Tibial artery (tissue), 4 donors: ENCODE results near the gene APOA4.

Experiments used
- DNase-seq, 2 donors: peaks; one replicate each; pipeline ENCODE4 v3.0.0-alpha.2; 2019
- H3K27ac ChIP-seq, 2 donors: fragments of 200-600 bp; sonication (generic) in 1 of 2; 1 replicate in 1 of 2; 2 replicates in 1 of 2; pipeline ENCODE4 v1.5.1; 2018 to 2019; ENCODE audit warnings: mild to moderate bottlenecking in 1 of 2
- H3K27me3 ChIP-seq, 2 donors: fragments of 200-600 bp; sonication (generic) in 1 of 2; one replicate each; pipeline versions ENCODE4 v1.5.1 to v1.6.0; 2016 to 2019
- H3K36me3 ChIP-seq, 3 donors: fragments of 200-600 bp; sonication (generic) in 2 of 3; one replicate each; pipeline ENCODE4 v1.5.1; 2016 to 2019; ENCODE audit warnings: mild to moderate bottlenecking in 2 of 3
- H3K4me1 ChIP-seq, 4 donors: fragments of 200-600 bp; sonication (generic) in 2 of 4; 1 replicate in 3 of 4; 2 replicates in 1 of 4; pipeline ENCODE4 v1.5.1; 2016 to 2019
- H3K4me3 ChIP-seq, 2 donors: fragments of 200-600 bp; sonication (generic) in 1 of 2; 1 replicate in 1 of 2; 2 replicates in 1 of 2; pipeline ENCODE4 v1.5.1; 2018 to 2019; ENCODE audit warnings: mild to moderate bottlenecking in 2 of 2
- H3K9me3 ChIP-seq, 3 donors: fragments of 200-600 bp; sonication (generic) in 1 of 3; one replicate each; pipeline ENCODE4 v1.5.1; 2016 to 2019
- intact Hi-C: fragments of 100-400 bp; cut with DNase I; formaldehyde crosslinking; loops from one replicate; pipeline ENCODE4 v1.15.0; 2023; ENCODE audit warnings: low total_unique reads
- TF ChIP-seq, protein P1 (sequence below), 2 experiments: fragments of 200-600 bp in 1 of 2; fragments of 450-650 bp in 1 of 2; IDR thresholded peaks; one replicate each; pipeline ENCODE4 v1.5.1; 2017 to 2019; ENCODE audit warnings: antibody characterized with exemption in 2 of 2, mild to moderate bottlenecking in 1 of 2, moderate library complexity in 1 of 2

The APOA4 gene

DNA sequence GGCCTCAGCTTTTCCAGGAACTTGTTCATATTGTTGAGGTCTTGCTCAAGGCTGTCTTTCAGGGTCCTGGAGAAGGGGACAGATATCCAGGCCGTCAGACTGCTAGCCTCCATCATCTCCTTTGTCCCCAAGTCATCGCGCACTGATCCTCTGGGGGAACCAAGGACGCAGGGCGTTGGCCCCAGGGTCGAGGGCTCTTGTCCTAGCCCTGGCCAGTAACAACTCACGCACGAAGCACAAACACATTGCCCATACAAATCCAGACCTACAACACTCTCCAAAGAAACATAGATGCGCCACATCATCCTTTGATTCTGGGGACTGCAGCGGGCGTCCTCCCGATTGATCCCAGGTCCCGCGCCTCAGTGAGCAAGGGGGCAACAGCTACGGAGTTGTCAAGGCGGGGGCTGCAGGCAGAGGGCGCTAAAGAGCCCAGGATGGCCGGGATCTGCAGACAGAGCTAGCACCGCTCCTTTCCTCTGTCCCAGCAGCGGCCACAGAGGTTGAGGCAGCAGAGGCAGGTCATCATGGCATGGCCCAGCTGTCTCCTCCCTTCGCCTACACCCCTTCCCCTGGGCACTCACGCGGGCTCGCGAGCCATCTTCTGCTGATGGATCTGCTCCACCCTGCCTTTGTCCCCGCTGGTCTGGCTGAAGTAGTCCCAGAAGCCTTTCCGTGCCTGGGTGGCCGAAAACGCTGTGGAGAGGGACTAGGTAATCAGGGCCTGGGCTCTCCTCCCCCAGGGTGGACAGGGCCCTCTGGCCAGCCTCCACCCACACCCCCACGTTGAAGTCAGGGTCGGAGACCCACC, 31.9 kb downstream of the APOA4 start:
- intact Hi-C loops = loop anchor here (5.0 kb wide), 2 partner anchors 46 to 316 kb away; partner anchors contain the start of gene APOA1
- Histone ChIP-seq H3K27me3 (peaks cover 0 to 3% of the 10 kb centered on the region in 2 donors), H3K36me3 (peaks cover under 1 to 5% (median 4%) of the 10 kb centered on the region in 3 donors), H3K9me3 (no peaks in the 10 kb centered on the region), H3K4me3 (no peak overlapping the region), H3K27ac (no peak overlapping the region), H3K4me1 (peaks cover 0 to 32% (median 21%) of the 10 kb centered on the region in 4 donors)
- peak; percentile 64 to 84 for DNase-seq
- TF ChIP-seq, protein P1, sequence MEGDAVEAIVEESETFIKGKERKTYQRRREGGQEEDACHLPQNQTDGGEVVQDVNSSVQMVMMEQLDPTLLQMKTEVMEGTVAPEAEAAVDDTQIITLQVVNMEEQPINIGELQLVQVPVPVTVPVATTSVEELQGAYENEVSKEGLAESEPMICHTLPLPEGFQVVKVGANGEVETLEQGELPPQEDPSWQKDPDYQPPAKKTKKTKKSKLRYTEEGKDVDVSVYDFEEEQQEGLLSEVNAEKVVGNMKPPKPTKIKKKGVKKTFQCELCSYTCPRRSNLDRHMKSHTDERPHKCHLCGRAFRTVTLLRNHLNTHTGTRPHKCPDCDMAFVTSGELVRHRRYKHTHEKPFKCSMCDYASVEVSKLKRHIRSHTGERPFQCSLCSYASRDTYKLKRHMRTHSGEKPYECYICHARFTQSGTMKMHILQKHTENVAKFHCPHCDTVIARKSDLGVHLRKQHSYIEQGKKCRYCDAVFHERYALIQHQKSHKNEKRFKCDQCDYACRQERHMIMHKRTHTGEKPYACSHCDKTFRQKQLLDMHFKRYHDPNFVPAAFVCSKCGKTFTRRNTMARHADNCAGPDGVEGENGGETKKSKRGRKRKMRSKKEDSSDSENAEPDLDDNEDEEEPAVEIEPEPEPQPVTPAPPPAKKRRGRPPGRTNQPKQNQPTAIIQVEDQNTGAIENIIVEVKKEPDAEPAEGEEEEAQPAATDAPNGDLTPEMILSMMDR (IDR thresholded peaks at IDR 0.05) = peak; percentile 84 to 86

DNA sequence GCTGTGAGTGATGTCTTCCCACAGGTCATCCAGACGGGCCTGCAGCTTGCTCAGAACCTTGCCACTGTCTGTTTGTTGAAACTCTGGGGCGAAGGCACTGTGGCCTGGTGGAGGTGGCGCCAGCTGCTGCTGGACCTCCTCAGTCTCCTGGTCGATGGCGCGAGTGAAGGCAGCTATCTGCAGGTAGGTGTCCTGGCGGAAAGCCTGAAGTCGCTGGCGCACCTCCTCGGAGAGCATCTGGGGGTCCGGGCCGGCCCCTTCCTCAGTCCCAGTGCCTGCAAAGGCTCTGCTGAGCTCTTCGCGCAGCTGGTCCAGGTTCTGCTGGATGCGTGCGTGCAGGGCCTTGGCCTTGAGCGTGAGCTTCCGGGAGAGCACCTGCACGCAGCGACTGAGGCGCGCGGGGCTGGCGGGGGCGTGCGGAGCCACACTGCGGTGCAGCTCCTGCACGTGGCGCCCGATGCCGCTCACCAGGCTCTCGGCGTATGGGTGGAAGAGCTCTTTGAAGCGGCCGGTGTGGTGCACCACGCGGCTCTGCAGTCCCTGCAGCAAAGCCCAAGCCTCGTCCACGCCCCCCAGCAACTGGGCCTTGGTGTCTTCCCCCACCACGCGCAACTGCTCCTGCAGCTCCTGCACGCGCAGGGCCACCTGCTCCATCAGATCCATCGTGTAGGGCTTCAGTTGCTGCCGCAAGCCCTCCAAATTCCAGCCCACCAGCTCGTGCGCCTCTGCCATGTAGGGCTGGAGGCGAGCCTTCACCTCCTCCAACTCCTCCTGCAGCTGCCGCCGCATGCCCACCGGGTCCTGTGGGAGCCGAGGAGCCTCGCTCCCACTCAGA, 32.7 kb downstream of the APOA4 start:
- peaks cover 0 to 35% (median 23%) of the 10 kb centered on the region in 4 donors for H3K4me1 ChIP-seq
- no peak overlapping the region for H3K27ac ChIP-seq

DNA sequence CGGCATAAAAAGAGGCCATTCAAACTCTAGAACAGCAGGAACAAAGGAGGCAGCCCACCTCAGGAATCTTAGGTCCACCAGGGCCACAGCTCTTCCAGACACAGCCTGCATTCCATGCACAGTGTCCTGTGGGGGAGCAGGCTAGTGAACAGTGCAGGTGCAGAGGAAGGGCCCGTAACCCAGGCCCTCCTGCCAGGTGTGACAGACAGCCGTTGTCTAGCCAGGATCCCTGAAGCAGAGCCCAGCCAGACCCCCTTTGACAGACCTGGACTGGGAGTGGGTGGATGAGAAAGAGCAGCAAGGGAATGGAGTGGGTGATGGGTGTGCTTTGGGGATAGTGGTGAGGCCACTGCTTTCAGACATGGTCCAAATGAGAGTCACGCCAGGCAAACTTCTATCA, 34.1 kb downstream of the APOA4 start:
- intact Hi-C loops = loop anchor here (10.0 kb wide), 1 partner anchor 446 kb away; the partner anchor contains the start of genes PCSK7 and RNF214
- H3K27ac ChIP-seq = no peak overlapping the region
- H3K36me3 ChIP-seq = peaks cover 22 to 28% (median 26%) of the 10 kb centered on the region in 3 donors
- H3K27me3 ChIP-seq = peaks cover 0 to 3% of the 10 kb centered on the region in 2 donors
- no peak for DNase-seq
- H3K4me1 ChIP-seq = peaks cover 0 to 35% (median 23%) of the 10 kb centered on the region in 4 donors
- no peak overlapping the region for H3K4me3 ChIP-seq
- H3K9me3 ChIP-seq = no peaks in the 10 kb centered on the region
- TF ChIP-seq, protein P1 (IDR thresholded peaks at IDR 0.05) = no peak

More for the DNA sequence above, 32.7 kb downstream of the APOA4 start:
- no peak for DNase-seq
- H3K4me3 ChIP-seq = no peak overlapping the region
- intact Hi-C loops = loop anchor here (5.0 kb wide), 2 partner anchors 47 to 317 kb away; partner anchors contain the start of gene APOA1
- H3K27me3 ChIP-seq = peaks cover 0 to 3% of the 10 kb centered on the region in 2 donors
- H3K9me3 ChIP-seq = no peaks in the 10 kb centered on the region
- TF ChIP-seq, protein P1 (IDR thresholded peaks at IDR 0.05) = no peak
- peaks cover 8 to 14% (median 12%) of the 10 kb centered on the region in 3 donors for H3K36me3 ChIP-seq

DNA sequence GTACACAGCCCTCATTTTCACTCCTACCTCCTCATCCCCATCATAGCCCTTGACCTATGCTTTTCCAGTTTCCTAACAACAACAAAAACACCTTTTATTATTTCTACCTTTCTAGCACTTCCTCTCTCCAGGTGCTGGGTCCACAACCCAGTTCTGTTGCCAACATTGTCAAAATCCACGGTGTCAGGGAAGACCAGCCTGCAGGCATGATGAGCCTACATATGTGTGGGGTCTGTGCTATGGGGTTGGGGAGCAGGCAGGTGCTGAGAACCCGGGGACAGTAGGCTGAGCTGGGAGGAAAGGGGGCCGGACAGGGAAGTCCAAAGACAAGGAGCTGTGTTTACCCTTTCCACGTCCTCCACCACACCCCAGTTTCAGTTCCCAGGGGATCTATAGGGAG, 34.6 kb downstream of the APOA4 start:
- H3K4me3 ChIP-seq = peak overlapping the region; percentile 98 to 100
- intact Hi-C loops = loop anchor here (10.0 kb wide), 1 partner anchor 446 kb away; the partner anchor contains the start of genes PCSK7 and RNF214
- TF ChIP-seq, protein P1 (IDR thresholded peaks at IDR 0.05) = no peak
- H3K9me3 ChIP-seq = no peaks in the 10 kb centered on the region
- H3K27me3 ChIP-seq = peaks cover 0 to 3% of the 10 kb centered on the region in 2 donors
- H3K4me1 ChIP-seq = peaks cover 0 to 35% (median 23%) of the 10 kb centered on the region in 4 donors
- peaks cover 27 to 32% (median 30%) of the 10 kb centered on the region in 3 donors for H3K36me3 ChIP-seq
- no peak for DNase-seq
- H3K27ac ChIP-seq = peak overlapping the region; percentile 86 to 88

DNA sequence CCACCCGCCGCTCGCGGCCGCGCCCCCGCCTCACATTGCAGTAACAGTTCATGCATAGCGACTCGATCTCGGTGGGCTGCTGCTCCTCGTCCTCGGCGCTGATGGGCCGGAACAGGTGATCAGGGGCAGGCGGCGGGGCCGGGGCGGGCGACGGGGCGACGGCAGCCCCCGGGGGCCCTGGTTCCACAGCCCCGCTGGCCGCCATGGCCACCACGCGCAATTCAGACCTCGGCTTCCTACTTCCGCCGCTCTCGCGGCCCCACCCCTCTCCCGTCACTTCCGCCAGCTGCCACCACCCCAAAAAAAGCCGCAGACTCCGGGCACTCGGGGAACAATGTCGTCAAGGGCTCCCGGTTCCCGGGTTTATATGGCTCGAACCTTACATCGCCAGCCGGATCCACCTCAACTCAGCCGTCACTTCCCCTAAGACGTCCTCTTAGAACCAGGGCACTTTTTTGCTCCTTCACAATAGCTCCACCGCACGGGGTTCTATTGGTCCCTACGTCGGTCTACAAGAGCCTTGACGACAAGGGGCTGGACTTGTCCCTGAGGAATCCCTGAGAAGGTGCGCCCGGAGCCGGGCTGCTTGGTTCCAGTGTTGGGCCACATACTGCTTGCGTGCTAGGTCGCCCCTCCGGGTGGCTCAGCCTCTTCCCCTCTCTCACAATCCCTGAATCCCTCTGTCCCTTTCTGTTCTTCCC, 35.2 kb downstream of the APOA4 start, which contains the start of gene ZPR1:
Gene ZPR1 (minus strand): TSS at position 238 of the 701 bp plus-strand sequence. CDS start 33 bp downstream, at position 205.
- DNase-seq = peak; percentile 81 to 89

More for the DNA sequence above, 35.2 kb downstream of the APOA4 start, which contains the start of gene ZPR1:
- peak within 1 kb of the TSS; percentile 86 to 88 for H3K27ac ChIP-seq
- H3K27me3 ChIP-seq = peaks cover 0 to 3% of the 10 kb centered on the region in 2 donors
- peak within 1 kb of the TSS; percentile 98 to 100 for H3K4me3 ChIP-seq
- intact Hi-C loops = loop anchor here (10.0 kb wide), 1 partner anchor 447 kb away; the partner anchor contains the start of genes PCSK7 and RNF214
- H3K9me3 ChIP-seq = no peaks in the 10 kb centered on the region
- peaks cover 33 to 38% (median 36%) of the 10 kb centered on the region in 3 donors for H3K36me3 ChIP-seq
- peaks cover 0 to 35% (median 23%) of the 10 kb centered on the region in 4 donors for H3K4me1 ChIP-seq
- TF ChIP-seq, protein P1 (IDR thresholded peaks at IDR 0.05) = peak in 1 of 2 experiments; percentile 31
